Smooth muscle cell (in vitro differentiated cells): ENCODE data around the gene TFCP2L1. TPM values are rescaled to one million over a fixed set of nuclear protein-coding genes. Genes with fewer than 3 reads are reported as not detected.

Source experiments
- DNase-seq: peaks from one replicate; lab custom pipeline; 2025; ENCODE audit not compliant: unreplicated experiment; lab: John Stamatoyannopoulos, UW
- H2AFZ ChIP-seq: fragments of 200-600 bp; sonication (generic); 2 replicates; pipeline ENCODE4 v1.6.0; 2016; ENCODE audit warnings: antibody characterized with exemption, low read depth, mild to moderate bottlenecking
- H3F3A ChIP-seq: fragments of 200-600 bp; sonication (generic); 2 replicates; pipeline ENCODE4 v1.6.0; 2017; ENCODE audit warnings: antibody characterized with exemption, low read depth
- H3K27ac ChIP-seq: fragments of 200-600 bp; sonication (generic); 2 replicates; pipeline ENCODE4 v1.5.1; 2016; ENCODE audit warnings: low read depth, mild to moderate bottlenecking
- H3K27me3 ChIP-seq: fragments of 200-600 bp; sonication (generic); 2 replicates; pipeline ENCODE4 v1.6.1; 2016; ENCODE audit warnings: low read depth, mild to moderate bottlenecking
- H3K36me3 ChIP-seq: fragments of 200-600 bp; sonication (generic); 2 replicates; pipeline ENCODE4 v1.5.1; 2016; ENCODE audit warnings: low read depth
- H3K4me1 ChIP-seq: fragments of 200-600 bp; sonication (generic); 2 replicates; pipeline ENCODE4 v1.5.1; 2016; ENCODE audit warnings: low read depth
- H3K4me2 ChIP-seq: fragments of 200-600 bp; sonication (generic); 2 replicates; pipeline ENCODE4 v1.6.0; 2016; ENCODE audit warnings: mild to moderate bottlenecking
- H3K4me3 ChIP-seq: fragments of 200-600 bp; sonication (generic); 2 replicates; pipeline ENCODE4 v1.5.1; 2016; ENCODE audit warnings: mild to moderate bottlenecking
- H3K79me2 ChIP-seq: fragments of 200-600 bp; sonication (generic); 2 replicates; pipeline ENCODE4 v1.6.0; 2016; ENCODE audit warnings: low read depth, mild to moderate bottlenecking
- H3K9ac ChIP-seq: fragments of 200-600 bp; sonication (generic); 2 replicates; pipeline ENCODE4 v1.6.0; 2016; ENCODE audit warnings: low read depth
- H3K9me3 ChIP-seq: fragments of 200-600 bp; sonication (generic); replicated peaks from 2 replicates; pipeline ENCODE4 v1.5.1; 2016; ENCODE audit warnings: low read depth
- H4K20me1 ChIP-seq: fragments of 200-600 bp; sonication (generic); 2 replicates; pipeline ENCODE4 v1.6.0; 2016; ENCODE audit warnings: low read depth
- WGBS: methylation state at CpG from one replicate; pipeline ENCODE4 v1.1.7; 2016; ENCODE audit warnings: low lambda C conversion rate; 5-methylcytosine and 5-hydroxymethylcytosine counted together
- polyA plus RNA-seq: library from polyadenylated mRNA; unstranded; fragments of >200 nt; fragmentation: Nextera tagmentation; extraction: Ambion mirVana; gene quantifications from 2 replicates; pipeline ENCODE4 v1.2.1, GENCODE V29; 2016
- total RNA-seq: library from RNA; depleted of rRNA; stranded (reverse); fragments of >200 nt; gene quantifications from 2 replicates; pipeline ENCODE4 v1.2.3, GENCODE V29; 2014
- TF ChIP-seq, protein P1 (sequence below): fragments of 200-600 bp; sonication (generic); IDR thresholded peaks from 2 replicates; pipeline ENCODE4 v1.5.1; 2017; ENCODE audit warnings: borderline replicate concordance, mild to moderate bottlenecking, antibody characterized with exemption; ENCODE audit not compliant: insufficient read depth, poor library complexity, severe bottlenecking

The TFCP2L1 gene
- total and polyA plus RNA-seq, 2 experiments from 2014 or later: 0.13 TPM; not detected in 1

DNA sequence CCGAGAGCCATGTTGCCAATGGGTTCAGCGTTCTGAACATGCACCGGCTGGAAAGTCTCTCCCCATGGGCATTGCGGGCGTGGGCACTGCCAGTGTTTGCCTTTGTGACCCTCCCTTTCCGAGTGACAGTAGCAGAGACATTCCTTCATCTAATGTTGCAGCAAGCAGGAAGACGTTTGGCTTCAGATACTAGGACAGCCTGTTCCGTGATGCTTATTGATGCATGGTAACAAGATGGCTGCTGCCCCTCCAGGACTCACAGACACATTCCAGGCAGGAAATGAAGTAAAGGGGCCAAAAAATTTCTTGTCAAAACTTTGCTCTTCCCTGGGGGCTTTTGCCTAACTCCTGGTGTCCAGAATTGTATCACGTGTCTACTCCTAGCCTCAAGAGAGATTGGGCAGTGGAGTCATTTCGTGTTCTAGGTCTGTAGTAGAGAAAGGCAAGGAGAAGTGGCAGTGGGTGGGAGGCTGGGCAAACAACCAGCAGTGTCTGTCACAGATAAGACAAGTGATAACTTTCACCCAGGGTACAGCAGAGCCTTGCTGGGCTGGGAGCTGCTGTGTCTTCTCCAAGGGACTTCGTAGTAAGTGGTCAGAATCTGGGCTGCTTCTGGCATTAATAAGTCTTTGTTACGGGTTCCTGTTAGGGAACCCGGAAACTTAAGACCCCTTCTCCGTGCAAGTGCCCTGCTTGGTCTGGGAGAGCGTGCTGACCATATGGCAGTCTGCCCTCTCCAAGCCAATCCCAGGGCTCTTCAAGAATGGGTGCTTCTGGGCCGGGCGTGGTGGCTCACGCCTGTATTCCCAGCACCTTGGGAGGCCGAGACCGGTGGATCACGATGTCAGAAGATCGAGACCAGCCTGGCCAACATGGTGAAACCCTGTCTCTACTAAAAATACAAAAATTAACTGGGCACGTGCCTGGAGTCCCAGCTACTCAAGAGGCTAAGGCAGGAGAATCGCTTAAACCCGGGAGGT, 93.5 kb downstream of the TFCP2L1 start:
- no peak for DNase-seq
- Histone ChIP-seq H3K4me1 (no peaks in the 10 kb centered on the region), H3F3A (no peaks in the 10 kb centered on the region), H3K27ac (no peak overlapping the region), H3K9me3 (no peaks in the 10 kb centered on the region), H3K4me3 (no peak overlapping the region), H3K27me3 (no peaks in the 10 kb centered on the region), H3K79me2 (no peaks in the 10 kb centered on the region), H3K4me2 (no peak overlapping the region), H2AFZ (no peak overlapping the region), H4K20me1 (no peaks in the 10 kb centered on the region), H3K9ac (no peak overlapping the region), H3K36me3 (no peaks in the 10 kb centered on the region)
- 86% methylated on average over 25 of the region's 25 CpGs for WGBS
- TF ChIP-seq, protein P1, sequence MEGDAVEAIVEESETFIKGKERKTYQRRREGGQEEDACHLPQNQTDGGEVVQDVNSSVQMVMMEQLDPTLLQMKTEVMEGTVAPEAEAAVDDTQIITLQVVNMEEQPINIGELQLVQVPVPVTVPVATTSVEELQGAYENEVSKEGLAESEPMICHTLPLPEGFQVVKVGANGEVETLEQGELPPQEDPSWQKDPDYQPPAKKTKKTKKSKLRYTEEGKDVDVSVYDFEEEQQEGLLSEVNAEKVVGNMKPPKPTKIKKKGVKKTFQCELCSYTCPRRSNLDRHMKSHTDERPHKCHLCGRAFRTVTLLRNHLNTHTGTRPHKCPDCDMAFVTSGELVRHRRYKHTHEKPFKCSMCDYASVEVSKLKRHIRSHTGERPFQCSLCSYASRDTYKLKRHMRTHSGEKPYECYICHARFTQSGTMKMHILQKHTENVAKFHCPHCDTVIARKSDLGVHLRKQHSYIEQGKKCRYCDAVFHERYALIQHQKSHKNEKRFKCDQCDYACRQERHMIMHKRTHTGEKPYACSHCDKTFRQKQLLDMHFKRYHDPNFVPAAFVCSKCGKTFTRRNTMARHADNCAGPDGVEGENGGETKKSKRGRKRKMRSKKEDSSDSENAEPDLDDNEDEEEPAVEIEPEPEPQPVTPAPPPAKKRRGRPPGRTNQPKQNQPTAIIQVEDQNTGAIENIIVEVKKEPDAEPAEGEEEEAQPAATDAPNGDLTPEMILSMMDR: no peak

DNA sequence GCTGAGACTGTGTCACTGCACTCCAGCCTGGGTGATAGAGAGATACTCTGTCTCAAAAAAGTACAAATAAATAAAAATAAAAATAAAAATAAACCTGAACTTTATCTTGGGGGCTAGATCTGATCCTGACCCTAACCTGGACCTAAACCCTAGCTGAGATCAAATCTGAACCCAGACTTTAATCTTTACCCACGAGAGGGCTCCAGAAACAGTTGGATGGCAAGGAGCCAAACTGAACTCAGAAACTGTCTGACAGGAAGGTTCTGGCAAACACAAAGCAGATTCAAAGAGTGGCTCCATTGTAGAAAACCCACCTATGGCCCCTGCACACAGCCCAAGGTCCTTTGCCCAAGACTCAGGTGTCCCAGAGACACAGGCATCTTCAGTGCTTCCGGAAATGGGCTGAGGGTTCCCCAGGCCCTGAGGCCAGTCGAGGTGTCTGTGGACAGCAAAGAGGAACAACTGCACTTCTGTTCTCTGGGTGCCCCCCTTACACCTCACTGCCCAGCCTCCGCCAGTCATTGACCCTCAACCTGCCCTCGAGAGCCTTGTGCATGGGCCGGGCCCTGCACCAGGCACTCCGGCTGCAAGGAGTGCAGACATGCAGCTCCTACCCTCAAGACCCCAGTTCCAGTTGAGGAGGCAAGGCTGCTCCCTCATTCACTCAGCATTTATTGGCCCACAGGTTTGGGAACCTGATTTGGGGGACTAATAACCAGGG, 95.2 kb downstream of the TFCP2L1 start:
- Histone ChIP-seq H3K27ac (no peak overlapping the region), H2AFZ (no peak overlapping the region), H3K9ac (no peak overlapping the region), H3K4me2 (no peak overlapping the region), H3K4me1 (no peaks in the 10 kb centered on the region), H3F3A (no peaks in the 10 kb centered on the region), H3K79me2 (no peaks in the 10 kb centered on the region), H4K20me1 (no peaks in the 10 kb centered on the region), H3K4me3 (no peak overlapping the region), H3K27me3 (no peaks in the 10 kb centered on the region), H3K9me3 (no peaks in the 10 kb centered on the region), H3K36me3 (no peaks in the 10 kb centered on the region)
- WGBS: 82% methylated on average over 7 of the region's 7 CpGs
- TF ChIP-seq, protein P1: no peak
- DNase-seq: no peak

DNA sequence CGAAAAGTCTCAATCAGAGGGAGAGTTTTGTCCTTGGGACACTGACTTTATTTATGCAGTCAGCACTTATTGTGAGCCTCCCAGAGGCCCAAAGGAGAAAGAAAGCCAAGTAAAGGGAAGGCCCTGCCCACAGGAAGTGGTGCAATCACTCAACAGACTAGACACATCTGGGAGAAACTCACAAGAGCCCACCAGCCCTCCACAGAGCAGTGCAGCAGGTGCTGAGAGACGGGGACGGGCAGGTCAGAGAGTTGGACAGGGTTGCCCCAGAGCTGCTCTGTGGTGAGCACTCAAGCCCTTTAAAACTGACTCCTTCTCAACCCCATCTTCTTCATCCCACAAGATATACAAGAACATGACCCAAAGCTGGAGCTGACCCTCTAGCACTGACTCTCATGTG, 96.0 kb downstream of the TFCP2L1 start:
- TF ChIP-seq, protein P1: no peak
- no peaks in the 10 kb centered on the region for H3K36me3 ChIP-seq
- no peaks in the 10 kb centered on the region for H3K79me2 ChIP-seq
- H3K9ac ChIP-seq: no peak overlapping the region
- WGBS: 96% methylated on average over 3 of the region's 3 CpGs
- DNase-seq: no peak
- H3K4me1 ChIP-seq: no peaks in the 10 kb centered on the region
- H3K4me3 ChIP-seq: no peak overlapping the region
- H2AFZ ChIP-seq: no peak overlapping the region
- no peaks in the 10 kb centered on the region for H3F3A ChIP-seq
- H4K20me1 ChIP-seq: no peaks in the 10 kb centered on the region
- H3K4me2 ChIP-seq: no peak overlapping the region
- no peaks in the 10 kb centered on the region for H3K9me3 ChIP-seq
- no peaks in the 10 kb centered on the region for H3K27me3 ChIP-seq
- no peak overlapping the region for H3K27ac ChIP-seq
